Liver (tissue), 9 donors: Measurements from ENCODE around the gene DNAJA4. TPM values are rescaled to one million over a fixed set of nuclear protein-coding genes. Genes with fewer than 3 reads are reported as not detected.

Experiments used
- DNase-seq: peaks from one replicate; pipeline ENCODE4 v3.0.0-alpha.2; 2017; ENCODE audit warnings: low spot score
- H3K27ac ChIP-seq, 2 donors: one replicate each; pipeline ENCODE4 v1.7.0; 2013; ENCODE audit warnings: inconsistent platforms in 2 of 2, low read length in 2 of 2, control low read depth in 1 of 2, low read depth in 1 of 2, mild to moderate bottlenecking in 1 of 2
- H3K27me3 ChIP-seq, 4 donors: one replicate each; pipeline versions ENCODE4 v1.6.1 to v1.7.0; 2013; ENCODE audit warnings: low read length in 3 of 4, inconsistent platforms in 1 of 4, mild to moderate bottlenecking in 1 of 4, moderate library complexity in 1 of 4; ENCODE audit not compliant: control insufficient read depth in 4 of 4, insufficient read depth in 4 of 4
- H3K36me3 ChIP-seq, 4 donors: one replicate each; pipeline versions ENCODE4 v1.6.1 to v1.7.0; 2013; ENCODE audit warnings: low read length in 3 of 4, mild to moderate bottlenecking in 3 of 4, low read depth in 1 of 4, moderate library complexity in 1 of 4; ENCODE audit not compliant: control insufficient read depth in 4 of 4, insufficient read depth in 3 of 4
- H3K4me1 ChIP-seq, 4 donors: one replicate each; pipeline versions ENCODE4 v1.6.1 to v1.7.0; 2013; ENCODE audit warnings: low read length in 3 of 4, mild to moderate bottlenecking in 3 of 4, moderate library complexity in 1 of 4; ENCODE audit not compliant: control insufficient read depth in 4 of 4, insufficient read depth in 4 of 4
- H3K4me3 ChIP-seq, 3 donors: one replicate each; pipeline versions ENCODE4 v1.6.1 to v1.7.0; 2013; ENCODE audit warnings: low read length in 3 of 3, control low read depth in 1 of 3, low read depth in 1 of 3, mild to moderate bottlenecking in 1 of 3
- H3K9ac ChIP-seq, 2 donors: one replicate each; pipeline ENCODE4 v1.7.0; 2013; ENCODE audit warnings: low read length in 2 of 2, mild to moderate bottlenecking in 2 of 2, moderate library complexity in 2 of 2, control low read depth in 1 of 2, low read depth in 1 of 2
- H3K9me3 ChIP-seq, 4 donors: one replicate each; pipeline versions ENCODE4 v1.6.1 to v1.7.0; 2013; ENCODE audit warnings: low read length in 3 of 4; ENCODE audit not compliant: control insufficient read depth in 4 of 4
- ATF3 ChIP-seq: IDR thresholded peaks from 2 replicates; pipeline ENCODE4 v1.6.1; 2016; ENCODE audit warnings: antibody characterized with exemption
- CTCF ChIP-seq: fragments of 150-350 bp; IDR thresholded peaks from 2 replicates; pipeline ENCODE4 v1.5.1; 2017; ENCODE audit warnings: improper control_type of control experiment, low read depth, low read length; ENCODE audit not compliant: missing input control
- EGR1 ChIP-seq, 2 donors: IDR thresholded peaks; 2 replicates each; pipeline ENCODE4 v1.6.1; 2016 to 2018; ENCODE audit warnings: antibody characterized with exemption in 2 of 2, low read depth in 2 of 2
- FOXA1 ChIP-seq: IDR thresholded peaks from 2 replicates; pipeline ENCODE4 v1.6.1; 2016; ENCODE audit warnings: antibody characterized with exemption
- FOXA2 ChIP-seq: IDR thresholded peaks from 2 replicates; pipeline ENCODE4 v1.6.1; 2016; ENCODE audit warnings: antibody characterized with exemption
- GABPA ChIP-seq, 2 donors: IDR thresholded peaks in 1 of 2; conservative IDR thresholded peaks in 1 of 2; 2 replicates each; pipeline ENCODE4 v1.6.1; 2016; ENCODE audit warnings: antibody characterized with exemption in 2 of 2, mild to moderate bottlenecking in 1 of 2, moderate library complexity in 1 of 2
- HNF4A ChIP-seq, 2 donors: conservative IDR thresholded peaks; 2 replicates each; pipeline ENCODE4 v1.6.1; 2016; ENCODE audit warnings: antibody characterized with exemption in 2 of 2, mild to moderate bottlenecking in 2 of 2
- HNF4G ChIP-seq: IDR thresholded peaks from 2 replicates; pipeline ENCODE4 v1.6.1; 2016; ENCODE audit warnings: antibody characterized with exemption
- JUND ChIP-seq, 2 donors: IDR thresholded peaks; 2 replicates each; pipeline ENCODE4 v1.6.1; 2016; ENCODE audit warnings: antibody characterized with exemption in 2 of 2
- MAX ChIP-seq: IDR thresholded peaks from 2 replicates; pipeline ENCODE4 v1.6.1; 2016; ENCODE audit warnings: antibody characterized with exemption
- NR2F2 ChIP-seq: IDR thresholded peaks from 2 replicates; pipeline ENCODE4 v1.6.1; 2016; ENCODE audit warnings: antibody characterized with exemption
- RAD21 ChIP-seq, 2 donors: IDR thresholded peaks; 2 replicates each; pipeline ENCODE4 v1.6.1; 2016; ENCODE audit warnings: antibody characterized with exemption in 2 of 2, mild to moderate bottlenecking in 2 of 2
- REST ChIP-seq: IDR thresholded peaks from 2 replicates; pipeline ENCODE4 v1.6.1; 2016; ENCODE audit warnings: antibody characterized with exemption, mild to moderate bottlenecking
- SP1 ChIP-seq: IDR thresholded peaks from 2 replicates; pipeline ENCODE4 v1.6.1; 2018; ENCODE audit warnings: antibody characterized with exemption, mild to moderate bottlenecking
- TAF1 ChIP-seq: conservative IDR thresholded peaks from 2 replicates; pipeline ENCODE4 v1.6.1; 2016; ENCODE audit warnings: antibody characterized with exemption, mild to moderate bottlenecking
- YY1 ChIP-seq: IDR thresholded peaks from 2 replicates; pipeline ENCODE4 v1.6.1; 2016; ENCODE audit warnings: antibody characterized with exemption, mild to moderate bottlenecking
- ZBTB33 ChIP-seq: IDR thresholded peaks from 2 replicates; pipeline ENCODE4 v1.6.1; 2016; ENCODE audit warnings: antibody characterized with exemption
- WGBS: extraction: QIAGEN DNeasy Blood & Tissue Kit; methylation state at CpG from one replicate; pipeline ENCODE4 v1.1.7; 2013; 5-methylcytosine and 5-hydroxymethylcytosine counted together
- polyA plus RNA-seq, 2 donors: library from polyadenylated mRNA; stranded (reverse) in 1 of 2; unstranded in 1 of 2; fragments of 200-250 nt in 1 of 2; fragments of >200 nt in 1 of 2; fragmentation: Nextera tagmentation in 1 of 2; extraction: Ambion mirVana in 1 of 2; gene quantifications; one replicate each; pipeline versions ENCODE4 v1.2.1 to v1.2.3, GENCODE V29; 2013 to 2015
- total RNA-seq, 2 donors: library from RNA; depleted of rRNA; stranded (reverse); fragments of >200 nt; gene quantifications; one replicate each; pipeline ENCODE4 v1.2.3, GENCODE V29; 2014
- donor health status: healthy.
- donor health status: healthy.
- donor health status: healthy.
- donor health status: healthy.
- donor health status: healthy.

The DNAJA4 gene
- total and polyA plus RNA-seq, 4 donors = 0.93 to 79.0 (median 2.0) TPM

GRCh38 chr15:78304216-78305066 lies 40.1 kb downstream of the DNAJA4 start:
- WGBS = 67% methylated on average over 9 of the region's 9 CpGs
- Histone ChIP-seq H3K4me3 (no peak overlapping the region), H3K9me3 (no peaks in the 10 kb centered on the region), H3K27me3 (peaks cover 0 to 4% (median 0%) of the 10 kb centered on the region in 4 donors), H3K27ac (no peak overlapping the region), H3K9ac (no peak overlapping the region), H3K36me3 (no peaks in the 10 kb centered on the region), H3K4me1 (peaks cover 0 to 4% (median 1%) of the 10 kb centered on the region in 4 donors)
- TF ChIP-seq REST = no peak
- no peak for TF ChIP-seq EGR1 (IDR thresholded peaks at IDR 0.05; ENCODE audit: low read depth in 2 of 2)
- no peak for TF ChIP-seq MAX
- no peak for TF ChIP-seq ZBTB33
- TF ChIP-seq FOXA1 = no peak
- no peak for TF ChIP-seq SP1
- TF ChIP-seq YY1 = no peak
- no peak for TF ChIP-seq HNF4G
- TF ChIP-seq NR2F2 = no peak
- TF ChIP-seq JUND (IDR thresholded peaks at IDR 0.05) = no peak
- TF ChIP-seq ATF3 = no peak
- no peak for DNase-seq

DNA sequence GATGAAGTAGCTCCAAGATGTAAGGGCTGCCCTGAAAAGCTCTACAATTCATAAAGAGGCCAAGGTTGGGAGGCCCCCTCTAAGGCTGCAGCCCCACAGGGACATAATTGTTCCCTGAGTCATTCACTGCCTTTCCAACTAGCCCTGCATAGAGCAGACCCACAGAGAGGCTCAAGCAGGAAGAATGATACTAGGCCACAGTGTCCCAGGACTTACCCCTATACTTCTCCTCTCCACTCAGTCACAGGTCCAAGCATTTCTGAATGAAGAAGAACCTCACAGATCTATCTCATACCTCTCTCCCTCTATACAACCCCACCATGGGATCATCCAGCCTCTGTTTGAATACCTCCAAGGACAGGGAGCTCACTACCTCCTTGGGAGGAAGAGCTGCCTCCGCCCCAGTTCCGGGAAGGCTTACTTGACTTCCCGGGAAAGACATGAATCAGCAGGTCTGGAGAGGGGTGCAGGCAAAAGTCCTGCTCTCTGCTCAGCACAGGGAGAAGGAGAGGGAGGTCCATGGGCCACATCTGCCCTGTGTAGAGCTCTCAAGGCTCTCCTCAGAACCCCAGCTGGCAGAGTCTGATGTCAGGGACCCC lies 41.9 kb downstream of the DNAJA4 start:
- WGBS = 72% methylated on average over 3 of the region's 3 CpGs
- DNase-seq = no peak

More for the DNA sequence above, 41.9 kb downstream of the DNAJA4 start:
- Histone ChIP-seq H3K27me3 (peaks cover 0 to 4% (median 0%) of the 10 kb centered on the region in 4 donors), H3K9me3 (no peaks in the 10 kb centered on the region), H3K36me3 (no peaks in the 10 kb centered on the region), H3K27ac (no peak overlapping the region), H3K4me1 (peaks cover 0 to 4% (median 1%) of the 10 kb centered on the region in 4 donors), H3K9ac (no peak overlapping the region), H3K4me3 (no peak overlapping the region)
- TF ChIP-seq TAF1 (no peak), HNF4A (conservative IDR thresholded peaks at IDR 0.05) (no peak), MAX (no peak), FOXA1 (no peak), ZBTB33 (no peak), FOXA2 (no peak), EGR1 (IDR thresholded peaks at IDR 0.05; ENCODE audit: low read depth in 2 of 2) (no peak), CTCF (no peak), ATF3 (no peak), NR2F2 (no peak), SP1 (no peak), HNF4G (no peak), GABPA (IDR thresholded peaks at IDR 0.05 in 1 of 2, conservative IDR thresholded peaks at IDR 0.05 in 1 of 2) (no peak), JUND (IDR thresholded peaks at IDR 0.05) (no peak), YY1 (no peak), RAD21 (IDR thresholded peaks at IDR 0.05) (no peak)
